Measurements from ENCODE around the gene DHX9. TPM values are rescaled to one million over a fixed set of nuclear protein-coding genes. Genes with fewer than 3 reads are reported as not detected.

The DHX9 gene
- total and polyA plus RNA-seq, 12 donors: 50.9 to 147 (median 89.8) TPM

GRCh38 chr1:182841368-182841988, 2.3 kb downstream of the DHX9 start:
- H3K4me3 ChIP-seq: peak overlapping the region in 1 of 4 donors; percentile 96
- WGBS, 4 donors: 57 to 64% (median 59%) methylated on average over 10 of the region's 10 CpGs

GRCh38 chr1:182842265-182842664, 3.1 kb downstream of the DHX9 start:
- Histone ChIP-seq H3K4me3 (no peak overlapping the region), H3K27me3 (no peaks in the 10 kb centered on the region), H3K27ac (no peak overlapping the region), H3K36me3 (replicated peaks in 1 of 2) (peaks cover 0 to 33% of the 10 kb centered on the region in 2 donors), H3K9me3 (replicated peaks in 1 of 3) (no peaks in the 10 kb centered on the region), H3K4me1 (replicated peaks in 1 of 2) (peaks cover 12 to 36% of the 10 kb centered on the region in 2 donors)
- intact Hi-C loops (cut with DNase I): no loop called here
- WGBS, 4 donors: 40 to 54% (median 47%) methylated on average over 4 of the region's 4 CpGs
- no peak for TF ChIP-seq POLR2A (IDR thresholded peaks at IDR 0.05)
- no peak for TF ChIP-seq CTCF (IDR thresholded peaks at IDR 0.05)
- DNase-seq: no peak

More at GRCh38 chr1:182841368-182841988, 2.3 kb downstream of the DHX9 start:
- Histone ChIP-seq H3K36me3 (replicated peaks in 1 of 2) (peaks cover 0 to 27% of the 10 kb centered on the region in 2 donors), H3K9me3 (replicated peaks in 1 of 3) (no peaks in the 10 kb centered on the region), H3K27me3 (no peaks in the 10 kb centered on the region), H3K4me1 (replicated peaks in 1 of 2) (peaks cover 12 to 36% of the 10 kb centered on the region in 2 donors), H3K27ac (no peak overlapping the region)
- intact Hi-C loops (cut with DNase I): no loop called here
- DNase-seq: no peak
- no peak for TF ChIP-seq CTCF (IDR thresholded peaks at IDR 0.05)
- TF ChIP-seq POLR2A (IDR thresholded peaks at IDR 0.05): no peak

GRCh38 chr1:182845379-182845778, 6.2 kb downstream of the DHX9 start:
- DNase-seq: no peak
- WGBS, 4 donors: 94 to 100% (median 100%) methylated on average over 1 of the region's 1 CpG
- intact Hi-C loops (cut with DNase I): no loop called here
- no peak overlapping the region for H3K27ac ChIP-seq
- no peaks in the 10 kb centered on the region for H3K9me3 ChIP-seq (replicated peaks in 1 of 3)
- peaks cover 0 to 58% of the 10 kb centered on the region in 2 donors for H3K36me3 ChIP-seq (replicated peaks in 1 of 2)
- no peaks in the 10 kb centered on the region for H3K27me3 ChIP-seq
- peaks cover 10 to 32% of the 10 kb centered on the region in 2 donors for H3K4me1 ChIP-seq (replicated peaks in 1 of 2)
- no peak overlapping the region for H3K4me3 ChIP-seq
- TF ChIP-seq POLR2A (IDR thresholded peaks at IDR 0.05): no peak
- TF ChIP-seq CTCF (IDR thresholded peaks at IDR 0.05): no peak

- 77 to 82% (median 80%) methylated on average over 5 of the region's 5 CpGs for WGBS, 4 donors
Observed at GRCh38 chr1:182845894-182846293, 6.7 kb downstream of the DHX9 start.

More at GRCh38 chr1:182845894-182846293, 6.7 kb downstream of the DHX9 start:
- H3K4me1 ChIP-seq (replicated peaks in 1 of 2): peaks cover 5 to 27% of the 10 kb centered on the region in 2 donors
- peaks cover 0 to 63% of the 10 kb centered on the region in 2 donors for H3K36me3 ChIP-seq (replicated peaks in 1 of 2)
- no peak for DNase-seq
- H3K9me3 ChIP-seq (replicated peaks in 1 of 3): no peaks in the 10 kb centered on the region
- no peak overlapping the region for H3K4me3 ChIP-seq
- H3K27ac ChIP-seq: no peak overlapping the region
- TF ChIP-seq POLR2A (IDR thresholded peaks at IDR 0.05): no peak
- no peak for TF ChIP-seq CTCF (IDR thresholded peaks at IDR 0.05)
- intact Hi-C loops (cut with DNase I): no loop called here
- no peaks in the 10 kb centered on the region for H3K27me3 ChIP-seq

Data from adrenal gland (tissue), 12 donors.